H1 (cell line): Measurements from ENCODE around the gene TNFRSF8.

Experiments
- CTCF ChIP-seq, 3 experiments: IDR thresholded peaks; 1 replicate in 2 of 3; 2 replicates in 1 of 3; pipeline versions ENCODE4 v1.5.1 to v1.6.1; 2011; ENCODE audit warnings: low read length in 3 of 3, mild to moderate bottlenecking in 3 of 3, inconsistent platforms in 2 of 3, low read depth in 1 of 3, moderate library complexity in 1 of 3; ENCODE audit not compliant: insufficient read depth in 1 of 3; ENCODE audit errors: control extremely low read depth in 1 of 3
- E2F6 ChIP-seq: IDR thresholded peaks from 2 replicates; pipeline ENCODE4 v1.6.1; 2012; ENCODE audit warnings: inconsistent platforms
- EGR1 ChIP-seq: IDR thresholded peaks from 2 replicates; pipeline ENCODE4 v1.6.1; 2011; ENCODE audit warnings: low read depth, low read length, borderline replicate concordance
- EZH2 ChIP-seq: fragments of 200-600 bp; sonication (generic); IDR thresholded peaks from 2 replicates; pipeline ENCODE4 v1.7.1; 2012; ENCODE audit warnings: low read depth, mild to moderate bottlenecking, moderate library complexity, low read length, inconsistent platforms; ENCODE audit not compliant: severe bottlenecking
- FOSL1 ChIP-seq: IDR thresholded peaks from 2 replicates; pipeline ENCODE4 v1.6.1; 2011; ENCODE audit warnings: mild to moderate bottlenecking, low read depth, low read length, moderate library complexity; ENCODE audit not compliant: insufficient read depth
- NRF1 ChIP-seq: IDR thresholded peaks from 2 replicates; pipeline ENCODE4 v1.6.1; 2011; ENCODE audit warnings: mild to moderate bottlenecking, low read depth, low read length, improper control_type of control experiment
- TEAD4 ChIP-seq: IDR thresholded peaks from 2 replicates; pipeline ENCODE4 v1.6.1; 2012; ENCODE audit warnings: low read depth, low read length, inconsistent platforms, mixed read lengths

- TF ChIP-seq E2F6 = no peak
- no peak for TF ChIP-seq CTCF (IDR thresholded peaks at IDR 0.05; ENCODE audit: control extremely low read depth in 1 of 3, insufficient read depth in 1 of 3, low read depth in 1 of 3, low read length in 3 of 3)
- TF ChIP-seq EGR1 = no peak
- no peak for TF ChIP-seq TEAD4
- no peak for TF ChIP-seq FOSL1
- TF ChIP-seq EZH2 = no peak
- TF ChIP-seq NRF1 = no peak
Measured at GRCh38 chr1:12112711-12113161, 49.6 kb downstream of the TNFRSF8 start.
